Sigmoid colon (tissue), 7 donors: ENCODE data around the gene LCP2. TPM values are rescaled to one million over a fixed set of nuclear protein-coding genes. Genes with fewer than 3 reads are reported as not detected.

Source experiments
- DNase-seq: peaks from one replicate; pipeline ENCODE4 v3.0.0-alpha.2; 2019
- H3K27ac ChIP-seq, 4 donors: fragments of 200-600 bp; sonication (generic); one replicate each; pipeline ENCODE4 v1.5.1; 2016 to 2019; ENCODE audit warnings: mild to moderate bottlenecking in 1 of 4
- H3K27me3 ChIP-seq, 3 donors: fragments of 200-600 bp; sonication (generic); one replicate each; pipeline ENCODE4 v1.5.1; 2019; ENCODE audit warnings: mild to moderate bottlenecking in 1 of 3
- H3K36me3 ChIP-seq, 4 donors: fragments of 200-600 bp; sonication (generic); one replicate each; pipeline ENCODE4 v1.5.1; 2016 to 2019
- H3K4me1 ChIP-seq, 4 donors: fragments of 200-600 bp; sonication (generic); one replicate each; pipeline ENCODE4 v1.5.1; 2017 to 2019
- H3K4me3 ChIP-seq, 4 donors: fragments of 200-600 bp; sonication (generic); one replicate each; pipeline ENCODE4 v1.5.1; 2017 to 2019; ENCODE audit warnings: mild to moderate bottlenecking in 2 of 4, moderate library complexity in 1 of 4
- H3K9me3 ChIP-seq, 4 donors: fragments of 200-600 bp in 3 of 4; sonication (generic) in 3 of 4; one replicate each; pipeline versions ENCODE4 v1.5.1 to v1.6.1; 2013 to 2019
- EP300 ChIP-seq, 4 donors: sonication (generic); formaldehyde crosslinking; IDR thresholded peaks; one replicate each; pipeline ENCODE4 v1.6.1; 2017; ENCODE audit warnings: antibody characterized with exemption in 4 of 4
- POLR2A ChIP-seq, 2 donors: fragments of 450-650 bp; IDR thresholded peaks; one replicate each; pipeline ENCODE4 v1.6.1; 2016; ENCODE audit warnings: antibody characterized with exemption in 2 of 2, mild to moderate bottlenecking in 2 of 2, moderate library complexity in 2 of 2
- POLR2AphosphoS5 ChIP-seq, 4 donors: sonication (generic); formaldehyde crosslinking; IDR thresholded peaks; one replicate each; pipeline ENCODE4 v1.6.1; 2017; ENCODE audit warnings: antibody characterized with exemption in 4 of 4
- WGBS, 2 donors: extraction: QIAGEN DNeasy Blood & Tissue Kit; methylation state at CpG; one replicate each; pipeline ENCODE4 v1.1.7; 2013; 5-methylcytosine and 5-hydroxymethylcytosine counted together
- intact Hi-C: fragments of 100-400 bp; cut with DNase I; formaldehyde crosslinking; loops from one replicate; pipeline ENCODE4 v1.15.1; 2023
- polyA plus RNA-seq, 3 donors: library from polyadenylated mRNA; stranded (reverse); fragments of 200-250 nt; gene quantifications; one replicate each; pipeline ENCODE4 v1.2.3, GENCODE V29; 2013
- total RNA-seq, 4 donors: library from RNA; depleted of rRNA; stranded (reverse); fragments of >200 nt; gene quantifications; one replicate each; pipeline ENCODE4 v1.1.0, GENCODE V29; 2016
- TF ChIP-seq, protein P1 (sequence below), 4 experiments: fragments of 450-650 bp in 3 of 4; fragments of 200-600 bp in 1 of 4; IDR thresholded peaks; one replicate each; pipeline ENCODE4 v1.5.1; 2016 to 2019; ENCODE audit warnings: antibody characterized with exemption in 4 of 4, mild to moderate bottlenecking in 3 of 4, moderate library complexity in 2 of 4
- donor health status: healthy with polysubstance abuse.
- donor health status: Bipolar disorder and iron deficiency.
- donor health status: healthy.

The LCP2 gene
- total RNA-seq (10 to 100 TPM; 10.2 to 17.2 (median 13.6) TPM), polyA plus RNA-seq (10 to 100 TPM in 1 of 3 donors, 1 to 10 TPM in 2; 5.4 to 22.3 (median 8.6) TPM)

- WGBS, 2 donors = 36 to 64% methylated on average over 10 of the region's 10 CpGs
- peaks cover 0 to 8% (median 3%) of the 10 kb centered on the region in 4 donors for H3K4me1 ChIP-seq
- peak within 1 kb of the TSS in 3 of 4 donors; percentile 33 to 37 (median 36) for H3K4me3 ChIP-seq
- intact Hi-C loops = no loop called here
- H3K9me3 ChIP-seq = no peaks in the 10 kb centered on the region
- H3K27me3 ChIP-seq = no peaks in the 10 kb centered on the region
- DNase-seq = peak; percentile 59
- TF ChIP-seq EP300 (IDR thresholded peaks at IDR 0.05) = no peak
- TF ChIP-seq POLR2A (IDR thresholded peaks at IDR 0.05) = peak in 1 of 2 donors; percentile 9
- peak in 3 of 4 donors; percentile 19 to 61 (median 36) for TF ChIP-seq POLR2AphosphoS5 (IDR thresholded peaks at IDR 0.05)
- peak within 1 kb of the TSS; percentile 44 to 64 (median 50) for H3K27ac ChIP-seq
- no peaks in the 10 kb centered on the region for H3K36me3 ChIP-seq
Observed at GRCh38 chr5:170297589-170298462, at the start of gene LCP2. LCP2 (minus strand) TSS chr5:170297777; CDS start chr5:170297611, 166 bp downstream.

- H3K9me3 ChIP-seq = no peaks in the 10 kb centered on the region
- peak; percentile 54 for DNase-seq
- no peaks in the 10 kb centered on the region for H3K4me1 ChIP-seq
- no peak for TF ChIP-seq POLR2A (IDR thresholded peaks at IDR 0.05)
- TF ChIP-seq, protein P1, sequence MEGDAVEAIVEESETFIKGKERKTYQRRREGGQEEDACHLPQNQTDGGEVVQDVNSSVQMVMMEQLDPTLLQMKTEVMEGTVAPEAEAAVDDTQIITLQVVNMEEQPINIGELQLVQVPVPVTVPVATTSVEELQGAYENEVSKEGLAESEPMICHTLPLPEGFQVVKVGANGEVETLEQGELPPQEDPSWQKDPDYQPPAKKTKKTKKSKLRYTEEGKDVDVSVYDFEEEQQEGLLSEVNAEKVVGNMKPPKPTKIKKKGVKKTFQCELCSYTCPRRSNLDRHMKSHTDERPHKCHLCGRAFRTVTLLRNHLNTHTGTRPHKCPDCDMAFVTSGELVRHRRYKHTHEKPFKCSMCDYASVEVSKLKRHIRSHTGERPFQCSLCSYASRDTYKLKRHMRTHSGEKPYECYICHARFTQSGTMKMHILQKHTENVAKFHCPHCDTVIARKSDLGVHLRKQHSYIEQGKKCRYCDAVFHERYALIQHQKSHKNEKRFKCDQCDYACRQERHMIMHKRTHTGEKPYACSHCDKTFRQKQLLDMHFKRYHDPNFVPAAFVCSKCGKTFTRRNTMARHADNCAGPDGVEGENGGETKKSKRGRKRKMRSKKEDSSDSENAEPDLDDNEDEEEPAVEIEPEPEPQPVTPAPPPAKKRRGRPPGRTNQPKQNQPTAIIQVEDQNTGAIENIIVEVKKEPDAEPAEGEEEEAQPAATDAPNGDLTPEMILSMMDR (IDR thresholded peaks at IDR 0.05) = no peak
- TF ChIP-seq EP300 (IDR thresholded peaks at IDR 0.05) = no peak
- no peak for TF ChIP-seq POLR2AphosphoS5 (IDR thresholded peaks at IDR 0.05)
- intact Hi-C loops = loop anchor here (5.0 kb wide), 1 partner anchor 80 kb away; no protein-coding TSS in a partner anchor
- H3K36me3 ChIP-seq = no peaks in the 10 kb centered on the region
- H3K27ac ChIP-seq = no peak overlapping the region
- 85 to 90% methylated on average over 9 of the region's 9 CpGs for WGBS, 2 donors
- no peaks in the 10 kb centered on the region for H3K27me3 ChIP-seq
- H3K4me3 ChIP-seq = no peak overlapping the region
Observed at GRCh38 chr5:170347022-170347567, 49.5 kb upstream of the LCP2 start.

- DNase-seq = peak; percentile 1
- intact Hi-C loops = loop anchor here (5.0 kb wide), 1 partner anchor 79 kb away; no protein-coding TSS in a partner anchor
- no peak overlapping the region for H3K27ac ChIP-seq
- no peaks in the 10 kb centered on the region for H3K36me3 ChIP-seq
- H3K9me3 ChIP-seq = no peaks in the 10 kb centered on the region
- 86 to 96% methylated on average over 1 of the region's 1 CpG for WGBS, 2 donors
- H3K4me3 ChIP-seq = no peak overlapping the region
- H3K27me3 ChIP-seq = no peaks in the 10 kb centered on the region
- H3K4me1 ChIP-seq = no peaks in the 10 kb centered on the region
- no peak for TF ChIP-seq EP300 (IDR thresholded peaks at IDR 0.05)
- no peak for TF ChIP-seq POLR2AphosphoS5 (IDR thresholded peaks at IDR 0.05)
- TF ChIP-seq, protein P1 (IDR thresholded peaks at IDR 0.05) = no peak
- no peak for TF ChIP-seq POLR2A (IDR thresholded peaks at IDR 0.05)
Observed at GRCh38 chr5:170345971-170346370, 48.4 kb upstream of the LCP2 start.

- WGBS, 2 donors = 75 to 89% methylated on average over 3 of the region's 3 CpGs
- no peak for TF ChIP-seq POLR2AphosphoS5 (IDR thresholded peaks at IDR 0.05)
- TF ChIP-seq, protein P1 (IDR thresholded peaks at IDR 0.05) = no peak
- TF ChIP-seq POLR2A (IDR thresholded peaks at IDR 0.05) = no peak
- no peak for TF ChIP-seq EP300 (IDR thresholded peaks at IDR 0.05)
- no peak for DNase-seq
- no peaks in the 10 kb centered on the region for H3K4me1 ChIP-seq
- H3K27me3 ChIP-seq = no peaks in the 10 kb centered on the region
- no peak overlapping the region for H3K27ac ChIP-seq
- H3K4me3 ChIP-seq = no peak overlapping the region
- intact Hi-C loops = no loop called here
- H3K9me3 ChIP-seq = no peaks in the 10 kb centered on the region
- H3K36me3 ChIP-seq = no peaks in the 10 kb centered on the region
Observed at GRCh38 chr5:170343177-170343576, 45.6 kb upstream of the LCP2 start.

DNA sequence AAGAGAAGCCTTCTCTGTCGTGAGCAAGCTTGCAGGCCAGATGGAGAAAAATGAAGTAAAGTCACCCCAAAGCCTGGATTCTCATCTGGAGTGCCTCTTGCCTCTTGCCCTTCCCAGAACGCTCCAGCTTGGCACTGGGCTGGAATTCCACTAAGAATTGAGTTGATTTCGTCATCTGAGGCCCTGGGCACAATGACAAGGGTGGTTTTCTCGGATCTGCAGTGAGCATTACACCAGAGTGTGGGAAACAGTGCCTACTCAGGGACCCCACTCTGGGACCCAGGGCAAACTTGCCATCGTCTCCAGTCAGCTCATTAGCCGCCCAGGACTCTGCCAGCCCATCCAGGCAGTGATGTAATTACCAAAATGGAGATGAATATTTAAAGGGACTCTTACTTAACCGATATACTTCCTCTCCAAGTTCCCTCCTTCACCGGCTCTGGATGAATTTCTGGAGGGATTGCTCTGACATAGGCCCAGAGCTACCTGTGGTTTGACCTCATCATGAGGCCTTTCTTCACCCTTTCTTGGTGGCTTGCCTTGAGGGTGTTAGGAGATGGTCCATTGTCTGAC, 44.7 kb upstream of the LCP2 start:
- Histone ChIP-seq H3K27ac (no peak overlapping the region), H3K36me3 (no peaks in the 10 kb centered on the region), H3K4me1 (no peaks in the 10 kb centered on the region), H3K9me3 (no peaks in the 10 kb centered on the region), H3K4me3 (no peak overlapping the region), H3K27me3 (no peaks in the 10 kb centered on the region)
- WGBS, 2 donors = 74 to 85% methylated on average over 8 of the region's 8 CpGs
- no peak for TF ChIP-seq EP300 (IDR thresholded peaks at IDR 0.05)
- TF ChIP-seq, protein P1 (IDR thresholded peaks at IDR 0.05) = no peak
- no peak for TF ChIP-seq POLR2AphosphoS5 (IDR thresholded peaks at IDR 0.05)
- no peak for TF ChIP-seq POLR2A (IDR thresholded peaks at IDR 0.05)
- peak; percentile 34 for DNase-seq
- intact Hi-C loops = no loop called here
